Dendritic cell treated with granulocyte-macrophage colony-stimulating factor and Interleukin-4, amounts not matched to agents 40 ng/mL and 50 ng/mL, for 4 days (primary cell): ENCODE results near the gene CEND1.

Source experiments
- H3K27ac Mint-ChIP-seq: one replicate; pipeline ENCODE4 v1.8.0; 2022; ENCODE audit warnings: mild to moderate bottlenecking, mixed read lengths
- H3K27me3 Mint-ChIP-seq: one replicate; pipeline ENCODE4 v1.8.0; 2022; ENCODE audit warnings: mild to moderate bottlenecking, mixed read lengths
- H3K36me3 Mint-ChIP-seq: one replicate; pipeline ENCODE4 v1.8.0; 2022; ENCODE audit warnings: low read depth, mixed read lengths
- H3K4me1 Mint-ChIP-seq: one replicate; pipeline ENCODE4 v1.8.0; 2022; ENCODE audit warnings: low read depth, mixed read lengths
- H3K4me3 Mint-ChIP-seq: one replicate; pipeline ENCODE4 v1.8.0; 2022; ENCODE audit warnings: mild to moderate bottlenecking, moderate library complexity, mixed read lengths
- H3K9me3 Mint-ChIP-seq: one replicate; pipeline ENCODE4 v1.8.0; 2022; ENCODE audit warnings: mixed read lengths
- intact Hi-C: fragments of 100-400 bp; cut with micrococcal nuclease; formaldehyde crosslinking; loops from one replicate; pipeline ENCODE4 v1.15.0; 2022

CEND1 gene

GRCh38 chr11:765802-766091 lies 24.1 kb downstream of the CEND1 start:
- intact Hi-C loops: no loop called here
- Mint-ChIP-seq H3K9me3 (no peaks in the 10 kb centered on the region), H3K4me3 (no peak overlapping the region), H3K27ac (no peak overlapping the region), H3K4me1 (peaks cover 41% of the 10 kb centered on the region), H3K27me3 (no peaks in the 10 kb centered on the region), H3K36me3 (peaks cover 96% of the 10 kb centered on the region)

GRCh38 chr11:765025-765801 lies 24.7 kb downstream of the CEND1 start:
- Mint-ChIP-seq H3K9me3 (no peaks in the 10 kb centered on the region), H3K36me3 (peaks cover 96% of the 10 kb centered on the region), H3K27ac (no peak overlapping the region), H3K27me3 (no peaks in the 10 kb centered on the region), H3K4me1 (peaks cover 41% of the 10 kb centered on the region), H3K4me3 (no peak overlapping the region)
- intact Hi-C loops: no loop called here

- Mint-ChIP-seq H3K27me3 (no peaks in the 10 kb centered on the region), H3K9me3 (no peaks in the 10 kb centered on the region), H3K36me3 (peaks cover 96% of the 10 kb centered on the region), H3K27ac (no peak overlapping the region), H3K4me1 (peaks cover 41% of the 10 kb centered on the region), H3K4me3 (no peak overlapping the region)
- intact Hi-C loops: no loop called here
Measured at GRCh38 chr11:764322-765024, 25.4 kb downstream of the CEND1 start.

- H3K9me3 Mint-ChIP-seq: no peaks in the 10 kb centered on the region
- peaks cover 41% of the 10 kb centered on the region for H3K4me1 Mint-ChIP-seq
- H3K36me3 Mint-ChIP-seq: peaks cover 96% of the 10 kb centered on the region
- H3K27ac Mint-ChIP-seq: peak overlapping the region; percentile 42
- no peak overlapping the region for H3K4me3 Mint-ChIP-seq
- intact Hi-C loops: no loop called here
- no peaks in the 10 kb centered on the region for H3K27me3 Mint-ChIP-seq
Measured at GRCh38 chr11:763549-764321, 26.2 kb downstream of the CEND1 start.

GRCh38 chr11:763073-763463 lies 26.8 kb downstream of the CEND1 start:
- intact Hi-C loops: no loop called here
- H3K36me3 Mint-ChIP-seq: peaks cover 99% of the 10 kb centered on the region
- H3K4me1 Mint-ChIP-seq: peaks cover 41% of the 10 kb centered on the region
- no peaks in the 10 kb centered on the region for H3K27me3 Mint-ChIP-seq
- H3K27ac Mint-ChIP-seq: peak overlapping the region; percentile 42
- H3K9me3 Mint-ChIP-seq: no peaks in the 10 kb centered on the region
- no peak overlapping the region for H3K4me3 Mint-ChIP-seq

GRCh38 chr11:762421-763072 lies 27.3 kb downstream of the CEND1 start:
- H3K4me3 Mint-ChIP-seq: no peak overlapping the region
- peaks cover 41% of the 10 kb centered on the region for H3K4me1 Mint-ChIP-seq
- no peaks in the 10 kb centered on the region for H3K27me3 Mint-ChIP-seq
- intact Hi-C loops: no loop called here
- peaks cover 100% of the 10 kb centered on the region for H3K36me3 Mint-ChIP-seq
- H3K27ac Mint-ChIP-seq: peak overlapping the region; percentile 42
- no peaks in the 10 kb centered on the region for H3K9me3 Mint-ChIP-seq

GRCh38 chr11:761526-762108 lies 28.3 kb downstream of the CEND1 start:
- peaks cover 100% of the 10 kb centered on the region for H3K36me3 Mint-ChIP-seq
- no peaks in the 10 kb centered on the region for H3K27me3 Mint-ChIP-seq
- no peak overlapping the region for H3K27ac Mint-ChIP-seq
- H3K4me1 Mint-ChIP-seq: peaks cover 31% of the 10 kb centered on the region
- intact Hi-C loops: no loop called here
- H3K9me3 Mint-ChIP-seq: no peaks in the 10 kb centered on the region
- no peak overlapping the region for H3K4me3 Mint-ChIP-seq

- Mint-ChIP-seq H3K27ac (peak overlapping the region; percentile 34), H3K4me1 (peaks cover 18% of the 10 kb centered on the region), H3K9me3 (no peaks in the 10 kb centered on the region), H3K36me3 (peaks cover 100% of the 10 kb centered on the region), H3K4me3 (no peak overlapping the region), H3K27me3 (no peaks in the 10 kb centered on the region)
- intact Hi-C loops: no loop called here
Measured at GRCh38 chr11:760236-760635, 29.7 kb downstream of the CEND1 start.

GRCh38 chr11:749731-750130 lies 40.2 kb downstream of the CEND1 start:
- Mint-ChIP-seq H3K4me1 (peaks cover 39% of the 10 kb centered on the region), H3K4me3 (peak overlapping the region; percentile 39), H3K27ac (peak overlapping the region; percentile 93), H3K27me3 (no peaks in the 10 kb centered on the region), H3K9me3 (no peaks in the 10 kb centered on the region), H3K36me3 (peaks cover 58% of the 10 kb centered on the region)
- intact Hi-C loops: no loop called here

GRCh38 chr11:748007-748359 lies 41.9 kb downstream of the CEND1 start:
- Mint-ChIP-seq H3K27me3 (no peaks in the 10 kb centered on the region), H3K9me3 (no peaks in the 10 kb centered on the region), H3K36me3 (peaks cover 52% of the 10 kb centered on the region), H3K27ac (peak overlapping the region; percentile 93), H3K4me3 (peak overlapping the region; percentile 91), H3K4me1 (peaks cover 39% of the 10 kb centered on the region)
- intact Hi-C loops: no loop called here

- peaks cover 33% of the 10 kb centered on the region for H3K4me1 Mint-ChIP-seq
- H3K36me3 Mint-ChIP-seq: peaks cover 46% of the 10 kb centered on the region
- H3K27ac Mint-ChIP-seq: peak within 1 kb of the TSS; percentile 93
- no peaks in the 10 kb centered on the region for H3K27me3 Mint-ChIP-seq
- no peaks in the 10 kb centered on the region for H3K9me3 Mint-ChIP-seq
- peak within 1 kb of the TSS; percentile 91 for H3K4me3 Mint-ChIP-seq
- intact Hi-C loops: no loop called here
Measured at GRCh38 chr11:747158-748006, 42.5 kb downstream of the CEND1 start, which contains the start of gene TALDO1. Gene TALDO1 (plus strand): TSS chr11:747464. CDS start chr11:747482, 18 bp downstream.

- H3K4me1 Mint-ChIP-seq: peaks cover 26% of the 10 kb centered on the region
- H3K4me3 Mint-ChIP-seq: peak overlapping the region; percentile 91
- H3K27me3 Mint-ChIP-seq: peaks cover 2% of the 10 kb centered on the region
- no peaks in the 10 kb centered on the region for H3K9me3 Mint-ChIP-seq
- intact Hi-C loops: no loop called here
- peaks cover 38% of the 10 kb centered on the region for H3K36me3 Mint-ChIP-seq
- H3K27ac Mint-ChIP-seq: peak overlapping the region; percentile 93
Measured at GRCh38 chr11:746289-747157, 43.4 kb downstream of the CEND1 start.
